SK-N-SH treated with all-trans-retinoic acid at 6 μM for 48 hours (cell line): ENCODE results near the gene PDCL3.

ENCODE experiments used
- ATAC-seq: fragments of 200-7000 bp; cut with Tn5 transposase; 3 replicates; pipeline ENCODE4 v1.9.1; 2020; ENCODE audit warnings: mild to moderate bottlenecking, moderate library complexity
- ARNTL ChIP-seq: fragments of 450-650 bp; formaldehyde crosslinking; IDR thresholded peaks from 2 replicates; pipeline ENCODE4 v1.5.0; 2020; ENCODE audit warnings: low read depth, mild to moderate bottlenecking, moderate library complexity, borderline replicate concordance
- BACH2 ChIP-seq: fragments of 250-450 bp; sonication (Bioruptor Pico); IDR thresholded peaks from 2 replicates; pipeline ENCODE4 v1.9.0; 2021; ENCODE audit warnings: mild to moderate bottlenecking, borderline replicate concordance
- ESRRG ChIP-seq: fragments of 250-450 bp; sonication (Bioruptor Pico); IDR thresholded peaks from 2 replicates; pipeline ENCODE4 v1.6.1; 2021; ENCODE audit warnings: mild to moderate bottlenecking
- GLIS3 ChIP-seq: fragments of 250-450 bp; sonication (Bioruptor Pico); IDR thresholded peaks from 2 replicates; pipeline ENCODE4 v1.5.0; 2020; ENCODE audit warnings: mild to moderate bottlenecking, moderate library complexity
- ISL1 ChIP-seq: fragments of 250-450 bp; sonication (Bioruptor Pico); IDR thresholded peaks from 2 replicates; pipeline ENCODE4 v2.1.2; 2022; ENCODE audit warnings: mild to moderate bottlenecking, moderate library complexity
- OSR1 ChIP-seq: fragments of 250-450 bp; sonication (Bioruptor Pico); IDR thresholded peaks from 2 replicates; pipeline ENCODE4 v1.8.0; 2022; ENCODE audit warnings: moderate library complexity, mild to moderate bottlenecking, inconsistent platforms
- PPARA ChIP-seq: fragments of 250-450 bp; sonication (Bioruptor Pico); IDR thresholded peaks from 2 replicates; pipeline ENCODE4 v1.5.0; 2020; ENCODE audit warnings: mild to moderate bottlenecking, borderline replicate concordance
- RARB ChIP-seq: fragments of 250-450 bp; sonication (Bioruptor Pico); IDR thresholded peaks from 2 replicates; pipeline ENCODE4 v1.8.0; 2021; ENCODE audit warnings: mild to moderate bottlenecking, moderate library complexity
- SNAI2 ChIP-seq: fragments of 250-450 bp; sonication (Bioruptor Pico); IDR thresholded peaks from 2 replicates; pipeline ENCODE4 v1.5.0; 2020; ENCODE audit warnings: mild to moderate bottlenecking, moderate library complexity
- TCF4 ChIP-seq: fragments of 250-450 bp; sonication (Bioruptor Pico); IDR thresholded peaks from 2 replicates; pipeline ENCODE4 v1.8.0; 2021; ENCODE audit warnings: mild to moderate bottlenecking, moderate library complexity, borderline replicate concordance
- TOX ChIP-seq: fragments of 250-450 bp; sonication (Bioruptor Pico); IDR thresholded peaks from 2 replicates; pipeline ENCODE4 v1.8.0; 2021; ENCODE audit warnings: mild to moderate bottlenecking, moderate library complexity, borderline replicate concordance
- ZC3H10 ChIP-seq: fragments of 250-450 bp; sonication (Bioruptor Pico); IDR thresholded peaks from 2 replicates; pipeline ENCODE4 v1.5.1; 2021; ENCODE audit warnings: mild to moderate bottlenecking, moderate library complexity
- ZFP3 ChIP-seq: fragments of 250-450 bp; sonication (Bioruptor Pico); IDR thresholded peaks from 2 replicates; pipeline ENCODE4 v1.5.0; 2020; ENCODE audit warnings: mild to moderate bottlenecking, moderate library complexity
- ZNF565 ChIP-seq: fragments of 450-650 bp; formaldehyde crosslinking; conservative IDR thresholded peaks from 2 replicates; pipeline ENCODE4 v1.5.0; 2020; ENCODE audit warnings: low read depth, mild to moderate bottlenecking, moderate library complexity
- ZNF70 ChIP-seq: fragments of 450-650 bp; formaldehyde crosslinking; IDR thresholded peaks from 2 replicates; pipeline ENCODE4 v1.5.0; 2020; ENCODE audit warnings: mild to moderate bottlenecking, moderate library complexity
- ZNF8 ChIP-seq: fragments of 450-650 bp; formaldehyde crosslinking; IDR thresholded peaks from 2 replicates; pipeline ENCODE4 v1.5.0; 2020; ENCODE audit warnings: mild to moderate bottlenecking, moderate library complexity
- TF ChIP-seq, protein P1 (sequence below): fragments of 250-450 bp; sonication (Bioruptor Pico); IDR thresholded peaks from 2 replicates; pipeline ENCODE4 v1.8.0; 2020; ENCODE audit warnings: mild to moderate bottlenecking, moderate library complexity, borderline replicate concordance
- TF ChIP-seq, protein P2 (sequence below): fragments of 250-450 bp; sonication (Bioruptor Pico); IDR thresholded peaks from 2 replicates; pipeline ENCODE4 v1.5.1; 2020; ENCODE audit warnings: low read depth, mild to moderate bottlenecking, moderate library complexity
- TF ChIP-seq, protein P3 (sequence below): fragments of 250-450 bp; sonication (Bioruptor Pico); IDR thresholded peaks from 2 replicates; pipeline ENCODE4 v1.8.0; 2021; ENCODE audit warnings: low read depth, mild to moderate bottlenecking, moderate library complexity, borderline replicate concordance

PDCL3 gene

DNA sequence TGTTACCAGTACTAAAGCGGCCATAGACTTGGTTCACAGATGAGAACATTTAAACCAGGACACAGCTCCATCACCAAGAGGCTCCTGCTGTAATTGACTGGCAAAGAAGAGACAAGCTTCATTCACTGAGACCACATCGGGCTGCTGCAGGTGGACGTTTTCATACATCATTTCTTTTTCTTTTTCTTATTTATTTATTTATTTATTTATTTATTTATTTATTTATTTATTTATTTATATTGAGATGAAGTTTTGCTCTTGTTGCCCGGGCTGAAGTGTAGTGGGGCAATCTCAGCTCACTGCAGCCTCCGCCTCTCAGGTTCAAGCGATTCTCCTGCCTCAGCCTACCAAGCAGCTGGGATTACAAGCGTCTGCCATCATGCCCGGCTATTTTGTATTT, 33.6 kb upstream of the PDCL3 start:
- TF ChIP-seq ZNF70 (CRISPR knock-in tag) = no peak
- no peak for TF ChIP-seq ZC3H10
- TF ChIP-seq, protein P1, sequence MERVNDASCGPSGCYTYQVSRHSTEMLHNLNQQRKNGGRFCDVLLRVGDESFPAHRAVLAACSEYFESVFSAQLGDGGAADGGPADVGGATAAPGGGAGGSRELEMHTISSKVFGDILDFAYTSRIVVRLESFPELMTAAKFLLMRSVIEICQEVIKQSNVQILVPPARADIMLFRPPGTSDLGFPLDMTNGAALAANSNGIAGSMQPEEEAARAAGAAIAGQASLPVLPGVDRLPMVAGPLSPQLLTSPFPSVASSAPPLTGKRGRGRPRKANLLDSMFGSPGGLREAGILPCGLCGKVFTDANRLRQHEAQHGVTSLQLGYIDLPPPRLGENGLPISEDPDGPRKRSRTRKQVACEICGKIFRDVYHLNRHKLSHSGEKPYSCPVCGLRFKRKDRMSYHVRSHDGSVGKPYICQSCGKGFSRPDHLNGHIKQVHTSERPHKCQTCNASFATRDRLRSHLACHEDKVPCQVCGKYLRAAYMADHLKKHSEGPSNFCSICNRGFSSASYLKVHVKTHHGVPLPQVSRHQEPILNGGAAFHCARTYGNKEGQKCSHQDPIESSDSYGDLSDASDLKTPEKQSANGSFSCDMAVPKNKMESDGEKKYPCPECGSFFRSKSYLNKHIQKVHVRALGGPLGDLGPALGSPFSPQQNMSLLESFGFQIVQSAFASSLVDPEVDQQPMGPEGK (CRISPR knock-in tag) = no peak
- no peak for TF ChIP-seq ZNF8 (CRISPR knock-in tag)
- no peak for TF ChIP-seq SNAI2
- TF ChIP-seq ARNTL (CRISPR knock-in tag) = no peak
- no peak for TF ChIP-seq OSR1 (CRISPR knock-in tag)
- no peak for TF ChIP-seq BACH2 (CRISPR knock-in tag)
- no peak for TF ChIP-seq GLIS3
- no peak for TF ChIP-seq RARB (CRISPR knock-in tag)
- no peak for ATAC-seq

DNA sequence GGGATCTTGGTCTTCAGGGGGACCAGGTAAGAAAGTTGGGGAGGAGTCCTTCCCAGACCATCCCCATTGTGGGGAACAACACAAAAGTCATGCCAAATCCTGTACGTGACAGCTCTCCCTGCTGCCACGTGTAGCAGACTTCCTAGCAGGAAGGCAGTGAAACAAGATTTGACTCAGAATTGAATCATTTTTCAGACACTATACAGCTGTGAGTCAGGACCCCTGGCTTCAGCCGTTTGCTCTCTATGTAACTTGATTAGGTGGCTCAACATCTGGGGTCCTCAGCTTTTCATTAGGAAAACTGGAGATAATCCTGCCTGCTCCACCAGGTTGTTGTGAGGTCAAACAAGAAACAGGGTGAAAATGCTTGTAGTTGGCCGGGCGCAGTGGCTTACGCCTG, 32.9 kb upstream of the PDCL3 start:
- no peak for TF ChIP-seq SNAI2
- TF ChIP-seq ISL1 = no peak
- no peak for TF ChIP-seq BACH2 (CRISPR knock-in tag)
- no peak for TF ChIP-seq OSR1 (CRISPR knock-in tag)
- TF ChIP-seq ZNF70 (CRISPR knock-in tag) = no peak
- no peak for TF ChIP-seq ZNF565
- TF ChIP-seq PPARA (CRISPR knock-in tag) = no peak
- TF ChIP-seq, protein P2, sequence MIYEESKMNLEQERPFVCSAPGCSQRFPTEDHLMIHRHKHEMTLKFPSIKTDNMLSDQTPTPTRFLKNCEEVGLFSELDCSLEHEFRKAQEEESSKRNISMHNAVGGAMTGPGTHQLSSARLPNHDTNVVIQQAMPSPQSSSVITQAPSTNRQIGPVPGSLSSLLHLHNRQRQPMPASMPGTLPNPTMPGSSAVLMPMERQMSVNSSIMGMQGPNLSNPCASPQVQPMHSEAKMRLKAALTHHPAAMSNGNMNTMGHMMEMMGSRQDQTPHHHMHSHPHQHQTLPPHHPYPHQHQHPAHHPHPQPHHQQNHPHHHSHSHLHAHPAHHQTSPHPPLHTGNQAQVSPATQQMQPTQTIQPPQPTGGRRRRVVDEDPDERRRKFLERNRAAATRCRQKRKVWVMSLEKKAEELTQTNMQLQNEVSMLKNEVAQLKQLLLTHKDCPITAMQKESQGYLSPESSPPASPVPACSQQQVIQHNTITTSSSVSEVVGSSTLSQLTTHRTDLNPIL (CRISPR knock-in tag) = no peak
- TF ChIP-seq TCF4 (CRISPR knock-in tag) = no peak
- TF ChIP-seq TOX = no peak
- TF ChIP-seq, protein P1 (CRISPR knock-in tag) = no peak
- no peak for TF ChIP-seq ESRRG (CRISPR knock-in tag)
- TF ChIP-seq, all 23 proteins: peak for 0
- ATAC-seq = no peak

DNA sequence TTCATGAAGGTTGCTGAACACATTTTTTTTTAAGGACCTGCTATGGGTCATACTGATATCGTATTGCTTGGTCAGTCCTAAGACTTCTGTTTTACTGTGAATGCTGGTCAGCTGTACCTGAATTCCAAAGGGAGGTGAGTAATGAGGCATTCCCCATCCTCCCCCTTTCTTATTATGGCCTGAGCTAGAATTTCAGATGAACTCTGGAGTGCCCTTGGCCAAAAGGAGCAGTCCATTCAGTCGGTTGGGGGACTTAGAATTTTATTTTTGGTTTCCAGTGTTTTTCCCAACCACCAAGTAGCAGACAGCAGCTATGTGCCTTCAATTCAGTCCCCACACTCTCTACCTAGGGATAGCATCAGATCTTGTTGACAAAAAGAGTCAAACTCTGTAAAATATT, 26.9 kb upstream of the PDCL3 start:
- no peak for ATAC-seq
- no peak for TF ChIP-seq TOX
- TF ChIP-seq ZFP3 (CRISPR knock-in tag) = no peak
- TF ChIP-seq, protein P3, sequence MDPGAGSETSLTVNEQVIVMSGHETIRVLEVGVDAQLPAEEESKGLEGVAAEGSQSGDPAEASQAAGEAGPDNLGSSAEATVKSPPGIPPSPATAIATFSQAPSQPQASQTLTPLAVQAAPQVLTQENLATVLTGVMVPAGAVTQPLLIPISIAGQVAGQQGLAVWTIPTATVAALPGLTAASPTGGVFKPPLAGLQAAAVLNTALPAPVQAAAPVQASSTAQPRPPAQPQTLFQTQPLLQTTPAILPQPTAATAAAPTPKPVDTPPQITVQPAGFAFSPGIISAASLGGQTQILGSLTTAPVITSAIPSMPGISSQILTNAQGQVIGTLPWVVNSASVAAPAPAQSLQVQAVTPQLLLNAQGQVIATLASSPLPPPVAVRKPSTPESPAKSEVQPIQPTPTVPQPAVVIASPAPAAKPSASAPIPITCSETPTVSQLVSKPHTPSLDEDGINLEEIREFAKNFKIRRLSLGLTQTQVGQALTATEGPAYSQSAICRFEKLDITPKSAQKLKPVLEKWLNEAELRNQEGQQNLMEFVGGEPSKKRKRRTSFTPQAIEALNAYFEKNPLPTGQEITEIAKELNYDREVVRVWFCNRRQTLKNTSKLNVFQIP = no peak
- no peak for TF ChIP-seq PPARA (CRISPR knock-in tag)
- TF ChIP-seq ZNF8 (CRISPR knock-in tag) = no peak
- TF ChIP-seq TCF4 (CRISPR knock-in tag) = no peak
- no peak for TF ChIP-seq RARB (CRISPR knock-in tag)

DNA sequence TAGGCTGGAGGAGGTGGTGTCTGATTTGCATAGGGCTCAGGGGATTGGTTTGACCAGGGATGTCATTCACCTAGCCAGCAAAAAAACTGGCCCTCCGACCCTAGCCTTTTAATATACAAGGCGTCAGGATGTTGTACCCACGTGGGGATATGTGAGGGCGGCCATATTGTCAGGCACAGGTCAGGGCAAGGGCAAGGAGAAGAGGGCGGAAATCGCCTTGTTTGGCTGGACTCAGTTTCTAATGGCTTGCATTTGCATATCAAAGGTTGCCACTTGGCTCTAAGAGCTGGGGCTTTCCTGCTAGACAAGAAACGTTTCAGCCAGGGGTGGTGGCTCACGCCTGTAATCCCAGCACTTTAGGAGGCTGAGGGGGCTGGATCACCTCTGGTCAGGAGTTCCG, 24.9 kb upstream of the PDCL3 start:
- no peak for ATAC-seq

More for the DNA sequence above, 24.9 kb upstream of the PDCL3 start:
- no peak for TF ChIP-seq ESRRG (CRISPR knock-in tag)
- TF ChIP-seq, protein P1 (CRISPR knock-in tag) = no peak
- TF ChIP-seq TOX = no peak
- TF ChIP-seq PPARA (CRISPR knock-in tag) = no peak
